Rectal smooth muscle tissue (tissue), 1 donor: Measurements from ENCODE around the gene CNTN5.
"Not testable (repeated sequence)": the region's sequence is repeated elsewhere in the genome, so short reads cannot be mapped to it uniquely, and the experiment has no call there.

Experiments used
- H3K27ac ChIP-seq: one replicate; pipeline ENCODE4 v1.7.0; 2013; ENCODE audit warnings: low read depth, low read length, inconsistent platforms
- H3K27me3 ChIP-seq: one replicate; pipeline ENCODE4 v1.7.0; 2013; ENCODE audit warnings: low read length; ENCODE audit not compliant: control insufficient read depth, insufficient read depth
- H3K36me3 ChIP-seq: one replicate; pipeline ENCODE4 v1.7.0; 2013; ENCODE audit warnings: low read length; ENCODE audit not compliant: control insufficient read depth, insufficient read depth
- H3K4me1 ChIP-seq: one replicate; pipeline ENCODE4 v1.7.0; 2013; ENCODE audit warnings: low read length; ENCODE audit not compliant: control insufficient read depth, insufficient read depth
- H3K4me3 ChIP-seq: one replicate; pipeline ENCODE4 v1.7.0; 2013; ENCODE audit warnings: low read length
- H3K9ac ChIP-seq: one replicate; pipeline ENCODE4 v1.7.0; 2013; ENCODE audit warnings: low read length

The CNTN5 gene

DNA sequence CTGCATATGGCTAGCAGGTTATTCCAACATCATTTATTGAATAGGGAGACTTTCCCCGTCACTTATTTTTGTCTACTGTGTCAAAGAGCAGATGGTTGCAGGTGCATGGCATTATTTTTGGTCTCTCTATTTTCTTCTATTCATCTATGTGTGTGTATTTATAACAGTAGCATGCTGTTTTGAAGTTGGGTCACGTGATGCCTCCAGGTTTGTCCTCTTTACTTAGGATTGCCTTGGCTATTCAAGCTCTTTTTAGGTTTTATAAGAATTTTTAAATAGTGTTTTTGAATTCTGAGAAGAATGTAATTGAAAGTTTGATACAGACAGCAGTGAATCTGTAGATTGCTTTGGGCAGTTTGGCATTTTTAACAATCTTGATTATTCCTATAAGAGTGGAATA, 770.6 kb downstream of the CNTN5 start:
- Histone ChIP-seq H3K27ac (no peak overlapping the region), H3K4me1 (no peaks in the 10 kb centered on the region), H3K27me3 (no peaks in the 10 kb centered on the region), H3K4me3 (no peak overlapping the region), H3K9ac (no peak overlapping the region), H3K36me3 (no peaks in the 10 kb centered on the region)

DNA sequence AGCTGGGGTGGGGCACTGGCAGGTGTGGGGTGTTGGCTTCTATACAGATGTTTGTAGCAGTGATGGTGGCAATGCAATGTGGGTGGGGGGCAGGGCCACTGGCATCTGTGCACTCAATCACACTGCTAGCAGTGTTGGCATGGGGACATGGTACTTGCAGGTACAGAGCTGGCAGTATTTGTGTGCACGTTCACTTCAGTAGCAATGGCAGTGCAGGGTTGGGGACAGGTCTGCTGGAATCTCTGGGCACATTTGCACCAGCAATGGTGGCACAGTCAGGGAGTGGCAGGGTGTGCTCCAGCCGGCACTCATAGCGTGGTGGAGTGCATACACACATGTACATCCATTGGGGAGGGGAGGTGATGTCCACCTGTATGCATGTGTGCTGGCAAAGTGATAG, 775.2 kb downstream of the CNTN5 start:
- Histone ChIP-seq H3K36me3 (no peaks in the 10 kb centered on the region), H3K4me3 (no peak overlapping the region), H3K27ac (no peak overlapping the region), H3K4me1 (no peaks in the 10 kb centered on the region), H3K27me3 (no peaks in the 10 kb centered on the region), H3K9ac (no peak overlapping the region)

DNA sequence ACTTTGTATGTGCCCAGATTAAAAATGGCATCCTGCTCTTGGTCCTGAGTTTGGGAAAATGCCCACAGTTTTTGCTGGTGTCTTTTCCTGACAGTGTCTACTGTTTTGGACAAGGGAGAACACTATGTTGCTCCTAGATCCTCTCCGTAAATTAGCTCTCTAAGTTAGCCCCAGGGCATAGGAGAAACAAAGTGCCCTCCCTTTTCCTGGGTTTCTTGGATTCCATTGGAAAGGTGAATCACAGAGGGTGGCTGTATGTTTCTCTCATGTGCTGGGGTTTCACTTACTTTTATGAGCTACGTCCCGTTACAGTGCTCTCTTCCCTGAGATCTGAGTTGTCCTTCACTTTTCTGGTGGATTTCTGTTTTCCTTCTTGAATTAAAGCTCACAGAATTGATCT, 782.8 kb downstream of the CNTN5 start:
- H3K4me3 ChIP-seq = no peak overlapping the region
- no peaks in the 10 kb centered on the region for H3K27me3 ChIP-seq
- H3K4me1 ChIP-seq = no peaks in the 10 kb centered on the region
- no peaks in the 10 kb centered on the region for H3K36me3 ChIP-seq
- no peak overlapping the region for H3K27ac ChIP-seq
- H3K9ac ChIP-seq = no peak overlapping the region

DNA sequence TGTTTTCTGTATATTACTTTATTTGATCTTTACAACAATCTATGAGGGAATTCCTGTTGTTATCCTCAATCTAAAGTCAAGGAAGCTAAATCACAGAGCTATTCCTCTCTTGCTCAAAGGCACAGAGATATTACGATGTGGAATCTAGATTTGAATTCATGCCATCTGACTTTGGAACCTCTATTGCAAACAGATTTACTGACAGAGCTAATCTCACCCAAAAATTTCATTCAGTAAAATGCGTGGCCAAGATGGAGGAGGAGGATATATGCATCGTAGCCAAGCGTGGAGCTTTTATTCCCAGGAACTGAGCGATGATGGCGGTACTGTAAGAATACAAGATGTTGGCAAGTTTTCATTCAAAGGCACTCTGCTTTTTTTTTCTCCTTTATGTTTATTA, 791.8 kb downstream of the CNTN5 start:
- H3K36me3 ChIP-seq = no peaks in the 10 kb centered on the region
- no peak overlapping the region for H3K9ac ChIP-seq
- H3K4me1 ChIP-seq = no peaks in the 10 kb centered on the region
- no peak overlapping the region for H3K27ac ChIP-seq
- no peaks in the 10 kb centered on the region for H3K27me3 ChIP-seq
- no peak overlapping the region for H3K4me3 ChIP-seq

DNA sequence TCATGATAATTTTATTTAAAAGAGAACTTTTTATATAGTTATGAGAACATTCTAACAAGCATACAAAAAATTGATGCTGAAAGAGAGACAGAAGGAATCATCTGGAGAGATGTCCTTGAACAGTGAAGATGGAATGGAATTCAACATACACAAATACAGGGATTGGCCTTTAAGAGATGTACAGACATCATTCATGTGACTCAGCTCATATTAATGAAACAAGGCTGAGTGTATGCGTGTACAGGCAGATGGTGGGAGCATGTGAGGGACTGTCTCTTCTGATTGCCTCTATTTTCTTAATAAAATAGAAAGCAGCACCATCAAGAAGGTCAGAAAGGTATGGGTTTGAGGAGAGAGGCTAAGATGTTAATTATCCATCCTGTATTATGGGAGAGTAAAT, 793.3 kb downstream of the CNTN5 start:
- Histone ChIP-seq H3K27ac (no peak overlapping the region), H3K27me3 (no peaks in the 10 kb centered on the region)

DNA sequence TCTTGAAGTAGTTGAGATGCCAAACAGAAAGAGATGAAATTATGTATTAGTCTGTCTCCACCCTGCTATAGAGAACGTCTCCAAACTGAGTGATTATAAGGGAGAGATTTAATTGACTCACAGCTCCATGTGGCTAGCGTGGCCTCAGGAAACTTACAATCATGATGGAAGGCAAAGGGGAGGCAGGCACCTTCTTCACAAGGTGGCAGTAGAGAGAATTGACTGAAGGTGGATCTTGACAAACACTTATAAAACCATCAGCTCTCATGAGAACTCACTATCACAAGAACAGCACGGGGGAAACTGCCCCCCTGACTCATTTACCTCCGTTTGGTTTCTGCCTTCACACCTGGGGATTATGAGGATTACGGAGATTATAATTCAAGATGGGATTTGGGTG, 794.0 kb downstream of the CNTN5 start:
- no peak overlapping the region for H3K4me3 ChIP-seq
- H3K4me1 ChIP-seq = no peaks in the 10 kb centered on the region
- no peak overlapping the region for H3K27ac ChIP-seq
- H3K27me3 ChIP-seq = no peaks in the 10 kb centered on the region
- no peaks in the 10 kb centered on the region for H3K36me3 ChIP-seq
- H3K9ac ChIP-seq = no peak overlapping the region

More for the DNA sequence above, 793.3 kb downstream of the CNTN5 start:
- no peak overlapping the region for H3K9ac ChIP-seq
- no peaks in the 10 kb centered on the region for H3K4me1 ChIP-seq
- H3K36me3 ChIP-seq = no peaks in the 10 kb centered on the region
- H3K4me3 ChIP-seq = no peak overlapping the region

DNA sequence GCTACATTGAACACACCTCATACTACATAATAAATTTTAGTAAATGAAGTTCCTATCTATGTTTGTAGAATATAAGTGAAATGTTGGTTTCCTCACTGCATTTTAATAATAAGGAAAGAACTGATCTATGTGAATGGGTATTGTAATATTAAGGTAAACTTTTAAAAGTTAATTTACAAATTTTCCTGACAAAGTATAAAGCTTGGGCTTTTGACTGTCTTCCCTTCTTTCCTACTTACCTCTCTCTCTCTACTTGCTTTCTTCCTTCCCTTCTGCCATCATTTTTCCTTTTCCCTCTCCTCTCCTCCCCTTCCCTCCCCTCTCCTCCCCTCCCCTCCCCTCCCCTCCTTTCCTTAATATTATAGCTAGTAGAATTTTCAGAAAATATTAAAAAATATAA, 798.2 kb downstream of the CNTN5 start:
- Histone ChIP-seq H3K4me1 (no peaks in the 10 kb centered on the region), H3K36me3 (no peaks in the 10 kb centered on the region), H3K27me3 (no peaks in the 10 kb centered on the region), H3K27ac (no peak overlapping the region), H3K9ac (no peak overlapping the region), H3K4me3 (no peak overlapping the region)

DNA sequence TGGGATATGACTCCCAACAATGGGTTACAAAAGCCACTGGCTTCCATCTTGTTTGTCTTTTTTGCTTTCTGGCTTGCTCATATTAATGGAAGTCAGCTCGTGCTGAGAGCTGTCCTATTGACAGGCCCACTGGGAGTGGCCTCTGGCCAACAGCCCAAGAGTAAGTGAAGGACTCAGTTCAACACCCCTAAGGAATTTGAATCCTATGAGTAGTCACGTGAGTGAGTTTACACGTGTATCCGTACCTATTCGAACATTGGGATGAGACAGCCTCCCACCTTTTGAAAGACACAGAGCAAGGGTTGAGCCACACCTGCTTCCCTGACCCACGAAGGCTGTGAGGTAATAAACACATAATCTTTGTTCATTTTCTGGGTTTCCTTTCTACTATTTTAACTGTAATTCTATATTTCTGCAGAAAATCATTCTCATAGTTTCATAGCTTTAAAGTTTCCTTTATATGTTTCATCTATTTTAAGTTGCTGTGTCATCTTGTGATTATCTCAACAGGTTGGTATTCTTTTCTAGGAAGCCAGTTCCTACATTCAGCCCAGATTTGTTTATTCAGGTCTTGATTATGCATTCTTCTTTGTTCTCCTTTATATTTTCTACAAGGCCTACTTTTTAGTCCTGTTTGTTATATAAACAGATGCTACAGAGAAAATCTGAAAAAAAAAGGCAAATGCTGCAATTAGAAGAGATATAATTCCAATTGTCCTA, 802.3 kb downstream of the CNTN5 start:
- Histone ChIP-seq H3K27me3 (no peaks in the 10 kb centered on the region), H3K27ac (no peak overlapping the region), H3K36me3 (no peaks in the 10 kb centered on the region), H3K4me1 (no peaks in the 10 kb centered on the region), H3K9ac (no peak overlapping the region), H3K4me3 (no peak overlapping the region)

DNA sequence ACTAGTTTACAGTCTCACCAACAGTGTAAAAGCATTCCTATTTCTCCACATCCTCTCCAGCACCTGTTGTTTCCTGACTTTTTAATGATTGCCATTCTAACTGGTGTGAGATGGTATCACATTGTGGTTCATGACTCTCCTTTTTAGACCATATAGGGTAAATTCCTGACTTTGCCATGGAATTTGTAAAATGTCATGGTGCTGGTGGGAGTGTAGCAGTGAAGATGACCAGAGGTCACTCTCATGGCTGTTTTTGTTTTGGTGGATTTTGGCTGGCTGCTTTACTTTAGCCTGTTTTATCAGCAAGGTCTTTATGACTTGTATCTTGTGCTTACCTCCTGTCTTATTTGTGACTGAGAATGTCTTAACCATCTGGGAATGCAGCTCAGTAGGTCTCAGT, 816.0 kb downstream of the CNTN5 start:
- not testable (repeated sequence) for H3K27me3 ChIP-seq, H3K27ac ChIP-seq, H3K36me3 ChIP-seq, H3K4me3 ChIP-seq, H3K9ac ChIP-seq, H3K4me1 ChIP-seq

DNA sequence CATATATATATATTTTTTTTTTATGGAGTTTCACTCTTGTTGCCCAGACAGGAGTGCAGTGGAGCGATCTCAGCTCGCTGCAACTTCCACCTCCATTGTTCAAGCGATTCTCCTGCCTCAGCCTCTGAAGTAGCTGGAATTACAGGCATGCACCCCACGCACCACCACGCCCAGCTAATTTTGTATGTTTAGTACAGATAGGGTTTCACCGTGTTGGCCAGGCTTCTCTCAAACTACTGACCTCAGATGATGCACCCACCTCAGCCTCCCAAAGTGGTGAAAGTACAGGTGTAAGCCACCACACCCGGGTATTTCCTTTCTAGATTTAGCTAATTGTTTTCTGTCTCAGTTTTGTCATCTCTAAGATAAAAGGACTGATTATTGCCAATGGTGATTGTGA, 821.1 kb downstream of the CNTN5 start:
- H3K36me3 ChIP-seq = no peaks in the 10 kb centered on the region
- H3K27ac ChIP-seq = no peak overlapping the region
- no peaks in the 10 kb centered on the region for H3K27me3 ChIP-seq
- no peaks in the 10 kb centered on the region for H3K4me1 ChIP-seq
- H3K4me3 ChIP-seq = no peak overlapping the region
- H3K9ac ChIP-seq = no peak overlapping the region

DNA sequence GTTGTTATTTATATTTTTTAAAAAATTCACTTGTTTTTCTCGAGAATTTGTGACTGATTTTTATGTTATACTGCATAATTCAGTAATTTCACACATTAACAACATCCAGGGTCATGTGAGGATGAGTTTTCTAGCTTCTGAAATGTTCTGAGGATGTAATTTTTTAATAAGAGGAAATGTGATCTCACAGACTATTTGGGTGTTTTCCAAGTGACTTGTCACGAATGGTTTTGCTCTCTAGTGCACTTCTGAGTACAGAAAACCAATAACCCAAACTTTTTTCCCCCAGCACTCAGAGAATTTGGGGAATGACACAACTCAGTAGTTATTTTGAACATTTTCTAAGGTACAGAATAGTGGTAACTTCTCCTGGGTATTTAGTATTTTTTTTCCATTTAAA, 845.2 kb downstream of the CNTN5 start:
- Histone ChIP-seq H3K27me3 (no peaks in the 10 kb centered on the region), H3K4me1 (no peaks in the 10 kb centered on the region), H3K36me3 (no peaks in the 10 kb centered on the region), H3K4me3 (no peak overlapping the region), H3K27ac (no peak overlapping the region), H3K9ac (no peak overlapping the region)

DNA sequence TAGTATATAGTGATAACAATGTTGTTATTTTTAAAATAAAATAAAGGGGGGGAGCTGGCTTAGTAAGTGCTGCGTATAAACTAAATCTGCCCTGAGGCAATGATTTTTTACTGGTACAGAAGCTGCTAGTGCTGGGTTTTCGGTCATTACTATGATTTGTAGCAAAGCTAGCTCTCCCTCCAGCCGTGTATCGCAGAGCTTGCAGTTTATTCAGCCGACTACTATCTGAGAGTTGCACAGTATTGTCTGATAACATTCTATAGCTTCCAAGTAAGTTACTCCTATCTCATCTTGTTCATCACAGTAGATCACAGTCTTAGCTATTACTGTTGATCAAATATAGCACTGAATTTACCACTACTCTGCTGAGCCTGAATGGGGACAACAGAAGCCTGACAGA, 860.9 kb downstream of the CNTN5 start:
- no peak overlapping the region for H3K9ac ChIP-seq
- H3K27ac ChIP-seq = no peak overlapping the region
- H3K27me3 ChIP-seq = no peaks in the 10 kb centered on the region

DNA sequence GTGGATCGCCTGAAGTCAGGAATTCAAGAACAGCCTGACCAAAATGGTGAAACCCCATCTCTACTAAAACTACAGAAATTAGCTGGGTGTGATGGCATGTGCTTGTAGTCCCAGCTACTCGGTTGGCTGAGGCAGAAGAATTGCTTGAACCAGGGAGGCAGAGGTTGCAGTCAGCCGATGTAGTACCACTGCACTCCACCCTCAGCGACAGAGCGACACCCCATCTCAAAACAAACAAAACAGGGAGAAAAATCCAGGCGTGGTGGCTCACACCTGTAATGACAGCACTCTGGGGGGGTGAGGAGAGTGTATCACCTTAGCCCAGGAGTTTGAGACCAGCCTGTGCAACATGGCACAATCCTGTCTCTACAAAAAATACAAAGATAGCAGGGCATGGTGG, 864.0 kb downstream of the CNTN5 start:
- no peak overlapping the region for H3K4me3 ChIP-seq
- H3K27ac ChIP-seq = no peak overlapping the region
- no peaks in the 10 kb centered on the region for H3K4me1 ChIP-seq
- no peaks in the 10 kb centered on the region for H3K36me3 ChIP-seq
- no peak overlapping the region for H3K9ac ChIP-seq
- H3K27me3 ChIP-seq = no peaks in the 10 kb centered on the region

More for the DNA sequence above, 860.9 kb downstream of the CNTN5 start:
- Histone ChIP-seq H3K4me3 (no peak overlapping the region), H3K36me3 (no peaks in the 10 kb centered on the region), H3K4me1 (no peaks in the 10 kb centered on the region)
